Osteoblast (primary cell): Measurements from ENCODE around the gene MACROD2. TPM values are rescaled to one million over a fixed set of nuclear protein-coding genes. Genes with fewer than 3 reads are reported as not detected.

ENCODE experiments used
- DNase-seq: peaks from one replicate; pipeline ENCODE4 v3.0.0; 2011; ENCODE audit warnings: low spot score, mixed read lengths; ENCODE audit not compliant: insufficient read length; ENCODE audit errors: missing footprints
- H2AFZ ChIP-seq: 2 replicates; pipeline ENCODE4 v1.6.0; 2011; ENCODE audit warnings: mild to moderate bottlenecking, low read length
- H3K27ac ChIP-seq: 2 replicates; pipeline ENCODE4 v1.5.1; 2011; ENCODE audit warnings: mild to moderate bottlenecking, low read depth, low read length, moderate library complexity
- H3K27me3 ChIP-seq: 2 replicates; pipeline ENCODE4 v1.6.0; 2012; ENCODE audit warnings: mild to moderate bottlenecking, control low read depth, inconsistent platforms, low read length, moderate library complexity; ENCODE audit not compliant: insufficient read depth
- H3K36me3 ChIP-seq: 2 replicates; pipeline ENCODE4 v1.5.1; 2011; ENCODE audit warnings: mild to moderate bottlenecking, low read length, control low read depth, moderate library complexity; ENCODE audit not compliant: insufficient read depth
- H3K4me1 ChIP-seq: 2 replicates; pipeline ENCODE4 v1.5.1; 2011; ENCODE audit warnings: mild to moderate bottlenecking, low read length, control low read depth, moderate library complexity; ENCODE audit not compliant: insufficient read depth
- H3K4me2 ChIP-seq: 2 replicates; pipeline ENCODE4 v1.6.0; 2011; ENCODE audit warnings: mild to moderate bottlenecking, low read length; ENCODE audit not compliant: insufficient read depth
- H3K4me3 ChIP-seq: fragments of 200-600 bp; sonication (generic); 3 replicates; pipeline ENCODE4 v1.5.1; 2012; ENCODE audit warnings: mild to moderate bottlenecking, low read length, inconsistent platforms; ENCODE audit not compliant: insufficient read depth
- H3K79me2 ChIP-seq: 2 replicates; pipeline ENCODE4 v1.6.0; 2012; ENCODE audit warnings: mild to moderate bottlenecking, low read length, control low read depth, inconsistent platforms; ENCODE audit not compliant: insufficient read depth
- H3K9me3 ChIP-seq: 2 replicates; pipeline ENCODE4 v1.5.1; 2011; ENCODE audit warnings: low read depth, low read length, control low read depth
- H4K20me1 ChIP-seq: 2 replicates; pipeline ENCODE4 v1.6.0; 2012; ENCODE audit warnings: mild to moderate bottlenecking, low read length, control low read depth; ENCODE audit not compliant: insufficient read depth
- total RNA-seq: library from RNA; depleted of rRNA; stranded (reverse); fragments of >200 nt; gene quantifications from 2 replicates; pipeline ENCODE4 v1.2.3, GENCODE V29; 2012
- TF ChIP-seq, protein P1 (sequence below): IDR thresholded peaks from 2 replicates; pipeline ENCODE4 v1.5.1; 2011; ENCODE audit warnings: mild to moderate bottlenecking, low read depth, low read length, moderate library complexity; ENCODE audit errors: extremely low read depth

Gene MACROD2
- total RNA-seq, 1 donor: 4.0 TPM

DNA sequence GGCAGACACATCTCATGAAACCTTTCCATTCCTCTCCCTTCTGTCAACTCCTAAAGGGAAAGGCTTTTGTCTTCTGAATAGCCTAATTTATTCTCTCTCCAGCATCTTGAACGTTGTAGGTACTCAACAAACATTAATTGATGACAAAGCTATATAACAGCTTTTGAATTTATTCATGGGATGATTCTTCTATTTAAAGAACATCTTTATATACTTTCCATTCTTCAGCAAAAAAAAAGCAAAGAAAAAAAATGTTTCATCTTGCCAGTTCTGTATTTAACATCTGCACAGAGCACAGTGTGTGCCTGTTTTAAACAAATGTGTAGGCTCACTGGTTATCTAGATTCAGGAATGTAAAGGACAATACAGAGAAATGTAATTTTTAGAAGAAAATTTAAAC is 1929.2 kb downstream of the MACROD2 start:
- H3K27me3 ChIP-seq: no peaks in the 10 kb centered on the region
- TF ChIP-seq, protein P1, sequence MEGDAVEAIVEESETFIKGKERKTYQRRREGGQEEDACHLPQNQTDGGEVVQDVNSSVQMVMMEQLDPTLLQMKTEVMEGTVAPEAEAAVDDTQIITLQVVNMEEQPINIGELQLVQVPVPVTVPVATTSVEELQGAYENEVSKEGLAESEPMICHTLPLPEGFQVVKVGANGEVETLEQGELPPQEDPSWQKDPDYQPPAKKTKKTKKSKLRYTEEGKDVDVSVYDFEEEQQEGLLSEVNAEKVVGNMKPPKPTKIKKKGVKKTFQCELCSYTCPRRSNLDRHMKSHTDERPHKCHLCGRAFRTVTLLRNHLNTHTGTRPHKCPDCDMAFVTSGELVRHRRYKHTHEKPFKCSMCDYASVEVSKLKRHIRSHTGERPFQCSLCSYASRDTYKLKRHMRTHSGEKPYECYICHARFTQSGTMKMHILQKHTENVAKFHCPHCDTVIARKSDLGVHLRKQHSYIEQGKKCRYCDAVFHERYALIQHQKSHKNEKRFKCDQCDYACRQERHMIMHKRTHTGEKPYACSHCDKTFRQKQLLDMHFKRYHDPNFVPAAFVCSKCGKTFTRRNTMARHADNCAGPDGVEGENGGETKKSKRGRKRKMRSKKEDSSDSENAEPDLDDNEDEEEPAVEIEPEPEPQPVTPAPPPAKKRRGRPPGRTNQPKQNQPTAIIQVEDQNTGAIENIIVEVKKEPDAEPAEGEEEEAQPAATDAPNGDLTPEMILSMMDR: no peak
- H3K4me2 ChIP-seq: no peak overlapping the region
- no peaks in the 10 kb centered on the region for H3K4me1 ChIP-seq
- no peak for DNase-seq
- no peaks in the 10 kb centered on the region for H3K36me3 ChIP-seq
- no peaks in the 10 kb centered on the region for H3K79me2 ChIP-seq
- no peak overlapping the region for H3K4me3 ChIP-seq
- H3K9me3 ChIP-seq: no peaks in the 10 kb centered on the region
- H4K20me1 ChIP-seq: no peaks in the 10 kb centered on the region
- H2AFZ ChIP-seq: no peak overlapping the region
- H3K27ac ChIP-seq: no peak overlapping the region

DNA sequence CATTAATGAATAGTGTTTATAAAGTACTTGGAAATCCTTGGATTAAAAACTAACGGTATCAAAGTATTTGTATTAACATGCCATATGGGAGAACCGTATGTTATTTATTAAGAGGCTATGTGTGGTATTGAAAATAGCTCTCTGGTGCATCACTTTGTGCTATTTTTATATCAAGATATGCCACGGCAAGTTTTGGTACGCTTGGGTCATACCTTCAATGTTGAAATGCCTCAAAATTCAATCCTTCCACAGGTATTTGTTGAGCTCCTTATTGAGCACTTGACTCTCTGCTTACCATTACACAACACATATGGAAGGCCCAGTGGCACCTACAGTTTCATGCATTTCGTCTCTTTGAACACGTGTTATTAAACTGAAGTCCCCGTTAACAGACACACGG is 1930.1 kb downstream of the MACROD2 start:
- Histone ChIP-seq H3K4me2 (no peak overlapping the region), H3K4me3 (no peak overlapping the region), H2AFZ (no peak overlapping the region), H3K9me3 (no peaks in the 10 kb centered on the region), H4K20me1 (no peaks in the 10 kb centered on the region), H3K4me1 (no peaks in the 10 kb centered on the region), H3K36me3 (no peaks in the 10 kb centered on the region), H3K79me2 (no peaks in the 10 kb centered on the region), H3K27ac (no peak overlapping the region), H3K27me3 (no peaks in the 10 kb centered on the region)
- TF ChIP-seq, protein P1: no peak
- no peak for DNase-seq

DNA sequence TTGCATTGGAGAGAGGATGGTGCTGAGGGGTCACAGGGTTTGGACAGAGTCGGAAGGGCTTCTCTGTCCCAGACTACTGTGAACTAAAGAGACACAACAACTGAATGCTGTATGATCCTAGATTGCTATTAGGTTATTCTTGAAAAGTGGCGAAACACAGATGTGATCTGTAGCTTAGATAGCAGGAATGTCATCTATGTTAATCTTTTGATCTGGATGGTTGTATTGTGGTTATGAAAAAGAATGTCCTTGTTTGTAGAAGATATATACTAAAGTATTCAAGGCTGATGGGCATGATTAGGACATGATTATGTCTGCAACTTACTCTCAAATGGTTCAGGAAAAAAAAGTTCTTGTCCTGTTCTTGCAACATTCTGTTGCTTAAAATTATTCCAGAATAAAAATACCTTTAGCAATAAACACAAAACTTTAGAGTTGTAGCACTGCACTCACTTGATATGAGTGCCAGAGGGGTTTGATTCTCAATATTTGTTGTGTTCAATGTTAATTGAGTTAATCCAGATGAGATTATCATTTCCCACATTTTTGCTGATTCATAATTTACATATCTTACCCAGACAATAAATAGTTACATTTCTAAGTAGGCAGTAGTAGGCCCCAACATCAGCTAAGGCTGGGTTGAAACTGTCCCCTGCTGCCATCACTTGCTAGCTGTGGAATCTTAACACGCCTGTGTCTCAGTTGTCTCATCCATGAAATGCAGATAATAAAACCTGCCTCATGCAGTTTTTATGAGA is 1932.8 kb downstream of the MACROD2 start:
- TF ChIP-seq, protein P1: no peak
- Histone ChIP-seq H2AFZ (no peak overlapping the region), H4K20me1 (no peaks in the 10 kb centered on the region), H3K27ac (no peak overlapping the region), H3K79me2 (no peaks in the 10 kb centered on the region), H3K4me1 (no peaks in the 10 kb centered on the region), H3K36me3 (no peaks in the 10 kb centered on the region), H3K9me3 (no peaks in the 10 kb centered on the region), H3K4me2 (no peak overlapping the region), H3K27me3 (no peaks in the 10 kb centered on the region), H3K4me3 (no peak overlapping the region)
- DNase-seq: no peak

DNA sequence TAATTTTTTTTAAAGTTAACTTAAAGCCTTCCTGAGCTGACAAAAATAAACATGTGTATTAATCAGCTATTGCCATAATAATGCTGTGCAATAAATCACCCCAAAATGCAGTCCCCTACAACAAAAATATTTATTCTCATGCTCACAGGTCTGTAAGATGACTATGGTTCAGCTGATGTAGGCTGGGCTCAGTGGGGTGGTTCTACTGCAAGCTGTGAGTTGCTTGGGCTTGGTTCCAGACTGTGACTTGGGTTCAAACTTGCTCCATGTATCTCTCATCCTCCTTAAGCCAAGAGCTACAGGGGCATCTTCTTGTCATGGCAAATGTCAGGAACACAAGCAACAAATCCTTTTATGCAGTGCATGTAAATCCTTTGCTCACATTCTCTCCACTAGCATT is 1933.6 kb downstream of the MACROD2 start:
- H3K79me2 ChIP-seq: no peaks in the 10 kb centered on the region
- peak; percentile 59 for DNase-seq
- no peaks in the 10 kb centered on the region for H3K27me3 ChIP-seq
- TF ChIP-seq, protein P1: no peak
- no peak overlapping the region for H3K4me3 ChIP-seq
- H3K27ac ChIP-seq: no peak overlapping the region
- no peaks in the 10 kb centered on the region for H3K9me3 ChIP-seq
- H3K4me1 ChIP-seq: no peaks in the 10 kb centered on the region
- no peaks in the 10 kb centered on the region for H3K36me3 ChIP-seq
- no peak overlapping the region for H2AFZ ChIP-seq
- H3K4me2 ChIP-seq: no peak overlapping the region
- no peaks in the 10 kb centered on the region for H4K20me1 ChIP-seq
